Keratinocyte (primary cell): ENCODE results near the gene HNRNPCL2. TPM values are rescaled to one million over a fixed set of nuclear protein-coding genes. Genes with fewer than 3 reads are reported as not detected.

ENCODE experiments used
- polyA plus RNA-seq, 5 experiments: library from polyadenylated mRNA; depleted of rRNA in 3 of 5; stranded (reverse) in 3 of 5; stranded (forward) in 1 of 5; unstranded in 1 of 5; fragments of >200 nt; gene quantifications; 1 replicate in 1 of 5; 2 replicates in 3 of 5; 3 replicates in 1 of 5; pipeline versions ENCODE4 v1.2.1 to v1.2.3, GENCODE V29; 2011 to 2012; ENCODE audit warnings: missing spikeins in 2 of 5, low read depth in 1 of 5, low replicate concordance in 1 of 5

HNRNPCL2 gene
- polyA plus RNA-seq, 1 donor (not counting 4 experiments of a cell fraction or from before 2014, with no cell fraction given), result not detected

Other genes starting within 250 kb of the HNRNPCL2 start
- gene PRAMEF4, start 230.7 kb downstream of the HNRNPCL2 start, polyA plus RNA-seq, result not detected in 3 replicates
- not detected in 3 replicates for gene PRAMEF10, start 218.6 kb downstream of the HNRNPCL2 start, polyA plus RNA-seq
- not detected in 3 replicates for gene PRAMEF7, start 200.2 kb downstream of the HNRNPCL2 start, polyA plus RNA-seq
- not detected in 3 replicates for gene PRAMEF6, start 169.3 kb downstream of the HNRNPCL2 start, polyA plus RNA-seq
- not detected in 3 replicates for gene PRAMEF27, start 60.3 kb downstream of the HNRNPCL2 start, polyA plus RNA-seq
- gene HNRNPCL3, start 56.1 kb downstream of the HNRNPCL2 start, polyA plus RNA-seq, result not detected in 3 replicates
- gene PRAMEF25, start 46.1 kb downstream of the HNRNPCL2 start, polyA plus RNA-seq, result not detected in 3 replicates
- not detected in 3 replicates for gene PRAMEF26, start 39.2 kb upstream of the HNRNPCL2 start, polyA plus RNA-seq
- not detected in 3 replicates for gene HNRNPCL4, start 48.8 kb upstream of the HNRNPCL2 start, polyA plus RNA-seq
- not detected in 3 replicates for gene PRAMEF9, start 55.0 kb upstream of the HNRNPCL2 start, polyA plus RNA-seq
- not detected in 3 replicates for gene PRAMEF13, start 84.6 kb upstream of the HNRNPCL2 start, polyA plus RNA-seq
- gene PRAMEF18, start 109.3 kb upstream of the HNRNPCL2 start, polyA plus RNA-seq, result not detected in 3 replicates
- not detected in 3 replicates for gene PRAMEF5, start 137.3 kb upstream of the HNRNPCL2 start, polyA plus RNA-seq
- gene PRAMEF8, start 168.3 kb upstream of the HNRNPCL2 start, polyA plus RNA-seq, result not detected in 3 replicates
- gene PRAMEF33, start 186.7 kb upstream of the HNRNPCL2 start, polyA plus RNA-seq, result not detected in 3 replicates
- gene PRAMEF15, start 198.7 kb upstream of the HNRNPCL2 start, polyA plus RNA-seq, result not detected in 3 replicates
- not detected in 3 replicates for gene PRAMEF14, start 230.3 kb upstream of the HNRNPCL2 start, polyA plus RNA-seq